ENCODE data around the gene C2CD4A.

Gene C2CD4A

GRCh38 chr15:62058327-62059028, 8.3 kb upstream of the C2CD4A start:
- TF ChIP-seq FOXM1 (IDR thresholded peaks at IDR 0.05; ENCODE audit: borderline replicate concordance, low read depth) = no peak
- no peak for TF ChIP-seq TCF12 (IDR thresholded peaks at IDR 0.05; ENCODE audit: low read depth)
- no peak for TF ChIP-seq REST (IDR thresholded peaks at IDR 0.05; ENCODE audit: low read depth)
- no peak for TF ChIP-seq CREB1 (IDR thresholded peaks at IDR 0.05; ENCODE audit: low read depth)
- TF ChIP-seq, protein P1, sequence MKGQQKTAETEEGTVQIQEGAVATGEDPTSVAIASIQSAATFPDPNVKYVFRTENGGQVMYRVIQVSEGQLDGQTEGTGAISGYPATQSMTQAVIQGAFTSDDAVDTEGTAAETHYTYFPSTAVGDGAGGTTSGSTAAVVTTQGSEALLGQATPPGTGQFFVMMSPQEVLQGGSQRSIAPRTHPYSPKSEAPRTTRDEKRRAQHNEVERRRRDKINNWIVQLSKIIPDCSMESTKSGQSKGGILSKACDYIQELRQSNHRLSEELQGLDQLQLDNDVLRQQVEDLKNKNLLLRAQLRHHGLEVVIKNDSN (IDR thresholded peaks at IDR 0.05) = no peak
- no peak for TF ChIP-seq YY1 (IDR thresholded peaks at IDR 0.05; ENCODE audit: low read depth)
- TF ChIP-seq CEBPB (IDR thresholded peaks at IDR 0.05) = no peak
- TF ChIP-seq NFIC (IDR thresholded peaks at IDR 0.05) = no peak
- no peak for TF ChIP-seq MAX (IDR thresholded peaks at IDR 0.05)
- TF ChIP-seq RAD21 (IDR thresholded peaks at IDR 0.05; ENCODE audit: low read depth) = no peak
- no peak for TF ChIP-seq EP300 (IDR thresholded peaks at IDR 0.05; ENCODE audit: borderline replicate concordance)

DNA sequence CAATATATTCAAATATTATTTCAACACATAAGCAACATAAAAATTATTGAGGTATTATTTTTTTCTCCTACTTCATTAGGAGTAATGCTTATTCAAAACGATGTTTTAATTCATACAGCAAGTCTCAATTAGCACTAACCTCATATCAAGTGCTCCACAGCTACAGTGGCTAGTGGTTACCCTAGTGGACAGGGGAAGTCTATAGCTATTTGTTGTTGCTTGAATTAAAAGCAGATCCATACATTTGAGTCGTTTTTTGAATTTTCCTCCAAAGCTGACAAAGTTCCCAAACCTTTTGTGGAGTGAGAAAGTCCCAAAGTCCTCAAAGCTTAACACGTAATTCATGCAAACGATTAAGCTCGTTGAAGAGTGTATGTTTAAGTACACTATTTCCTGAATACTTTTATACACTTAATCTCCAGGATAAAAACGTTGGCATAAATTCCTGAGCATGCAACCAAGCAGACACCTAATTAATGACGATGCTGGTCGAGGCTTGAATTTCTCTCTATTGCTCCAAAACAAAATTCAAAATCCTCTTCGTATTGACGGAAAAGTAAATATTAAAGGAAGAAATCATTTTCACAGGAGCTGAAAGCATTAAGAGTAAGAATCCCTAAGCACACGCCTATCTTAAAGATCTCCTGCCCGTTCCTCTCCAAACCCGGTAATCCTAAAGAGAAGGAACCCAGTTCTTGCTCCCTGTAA, 7.5 kb upstream of the C2CD4A start:
- TF ChIP-seq EGR1 (IDR thresholded peaks at IDR 0.05) (no peak), YY1 (IDR thresholded peaks at IDR 0.05; ENCODE audit: low read depth) (no peak), MAX (IDR thresholded peaks at IDR 0.05) (no peak), CREB1 (IDR thresholded peaks at IDR 0.05; ENCODE audit: low read depth) (no peak), NFIC (IDR thresholded peaks at IDR 0.05) (no peak), FOXM1 (IDR thresholded peaks at IDR 0.05; ENCODE audit: borderline replicate concordance, low read depth) (no peak), CEBPB (IDR thresholded peaks at IDR 0.05) (no peak), TCF12 (IDR thresholded peaks at IDR 0.05; ENCODE audit: low read depth) (no peak), TAF1 (IDR thresholded peaks at IDR 0.05; ENCODE audit: low read depth) (no peak), ZBTB7A (IDR thresholded peaks at IDR 0.05; ENCODE audit: low read depth) (no peak), REST (IDR thresholded peaks at IDR 0.05; ENCODE audit: low read depth) (no peak), RAD21 (IDR thresholded peaks at IDR 0.05; ENCODE audit: low read depth) (no peak), EP300 (IDR thresholded peaks at IDR 0.05; ENCODE audit: borderline replicate concordance) (no peak), TEAD4 (IDR thresholded peaks at IDR 0.05) (no peak)
- TF ChIP-seq, protein P1 (IDR thresholded peaks at IDR 0.05) = no peak

DNA sequence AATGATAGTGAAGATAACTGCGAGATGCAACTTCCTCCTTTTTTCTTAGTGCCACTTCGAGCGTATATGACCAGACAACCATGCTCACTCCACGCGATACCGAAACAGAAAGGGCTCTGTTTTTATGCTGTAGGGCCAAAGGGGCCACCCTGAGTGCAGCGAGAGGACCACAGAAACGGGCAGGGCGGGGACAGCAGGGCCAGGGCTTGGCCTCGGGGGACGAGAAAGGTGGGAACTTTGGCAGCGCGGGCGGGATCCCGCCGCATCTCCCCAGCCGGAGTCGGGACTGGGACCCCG, 7.0 kb upstream of the C2CD4A start:
- TF ChIP-seq REST (IDR thresholded peaks at IDR 0.05; ENCODE audit: low read depth) (no peak), NFIC (IDR thresholded peaks at IDR 0.05) (no peak), TEAD4 (IDR thresholded peaks at IDR 0.05) (no peak), MAX (IDR thresholded peaks at IDR 0.05) (peak; percentile 50), FOXM1 (IDR thresholded peaks at IDR 0.05; ENCODE audit: borderline replicate concordance, low read depth) (no peak), ZBTB7A (IDR thresholded peaks at IDR 0.05; ENCODE audit: low read depth) (no peak)

All from Ishikawa (cell line).